ENCODE data around the gene LKAAEAR1. TPM values are rescaled to one million over a fixed set of nuclear protein-coding genes. Genes with fewer than 3 reads are reported as not detected.

Gene LKAAEAR1
- total and polyA plus RNA-seq, 2 of the 13 experiments (the other 11 are each of a cell fraction or from before 2014, with no cell fraction given), result not detected

DNA sequence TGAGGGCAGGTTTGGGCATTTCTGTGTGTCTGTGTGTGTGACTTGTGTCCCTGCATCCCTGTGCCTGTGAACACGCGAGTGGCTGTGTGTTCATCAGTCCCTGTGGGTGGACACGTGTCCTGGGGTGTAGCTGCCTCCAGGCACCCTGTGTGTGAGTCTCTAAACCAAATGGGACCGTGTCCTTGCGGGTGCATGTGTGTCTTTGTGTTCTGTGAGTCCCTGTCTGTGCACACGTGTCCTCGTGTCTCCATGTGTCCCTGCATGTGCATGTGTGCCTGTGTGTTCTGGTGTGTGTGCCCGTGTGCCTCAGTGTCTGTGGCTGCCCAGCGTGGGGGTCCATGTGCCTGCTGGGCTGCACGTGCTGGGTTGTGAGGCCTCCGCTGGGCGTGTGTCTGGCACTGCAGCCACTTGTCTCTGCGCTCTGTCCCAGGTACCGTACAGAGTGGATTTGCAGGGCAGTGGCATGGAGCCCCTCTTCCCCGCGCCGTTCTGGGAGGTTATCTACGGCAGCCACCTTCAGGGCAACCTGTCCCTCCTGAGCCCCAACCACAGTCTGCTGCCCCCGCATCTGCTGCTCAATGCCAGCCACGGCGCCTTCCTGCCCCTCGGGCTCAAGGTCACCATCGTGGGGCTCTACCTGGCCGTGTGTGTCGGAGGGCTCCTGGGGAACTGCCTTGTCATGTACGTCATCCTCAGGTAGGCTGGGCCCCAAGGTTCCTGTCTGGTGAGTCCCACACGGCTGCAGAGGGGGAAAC, 8.2 kb upstream of the LKAAEAR1 start:
- H3K4me2 ChIP-seq (ENCODE audit: low read depth, low read length), result 0 out of 2 replicates have a peak overlapping the region, but pooled peaks have one; percentile 1
- no TSS peak for BruUV-seq (replicated peaks)
- H2AFZ ChIP-seq (ENCODE audit: low read length), result no peak overlapping the region
- H3K36me3 ChIP-seq (replicated peaks in 1 of 2; ENCODE audit: control insufficient read depth in 1 of 2, insufficient read depth in 2 of 2, low read length in 2 of 2), result no peaks in the 10 kb centered on the region
- 8% methylated on average over 11 of the region's 27 CpGs for WGBS (ENCODE audit: low lambda C conversion rate)
- FAIRE-seq (no peak), ATAC-seq (peak; percentile 65), DNase-seq (ENCODE audit: low spot score) (no peak)
- H3K9me3 ChIP-seq (ENCODE audit: low read length), result no peaks in the 10 kb centered on the region
- H3K4me3 ChIP-seq (replicated peaks in 1 of 3; ENCODE audit: insufficient read depth in 1 of 3, low read depth in 2 of 3, low read length in 3 of 3), result no peak overlapping the region
- peaks cover 11% of the 10 kb centered on the region for H3K4me1 ChIP-seq (ENCODE audit: insufficient read depth, low read length)
- H3K27me3 ChIP-seq (ENCODE audit: control insufficient read depth in 1 of 2, insufficient read depth in 2 of 2, low read length in 2 of 2), result peaks cover 22 to 42% of the 10 kb centered on the region in 2 experiments; a peak in 4 of 5 replicates
- H3K27ac ChIP-seq (ENCODE audit: extremely low read length, insufficient read depth, low read length), result no peak overlapping the region
- intact Hi-C loops (cut with micrococcal nuclease; ENCODE audit: unreplicated experiment), result no loop called here
- POLR2A ChIA-PET, result interaction anchor here (1.0 to 1.2 kb wide), 3 partner anchors 9 to 30 kb away, joined by 3 read pairs; partner anchors contain the start of gene TCEA2
- in situ Hi-C loops (cut with HindIII; ENCODE audit: extremely low pct_ligation_motif_present, low pct_unique_long_range_greater_than_20kb), result no loop called here
- H4K20me1 ChIP-seq (ENCODE audit: insufficient read depth, low read length), result no peaks in the 10 kb centered on the region
- H3K79me2 ChIP-seq (ENCODE audit: insufficient read depth, low read length), result no peaks in the 10 kb centered on the region
- CTCF ChIA-PET (ENCODE audit: low intra/inter-chr PET ratio, low total read pairs), result no interaction called here
- no peak overlapping the region for H3K9ac ChIP-seq (ENCODE audit: insufficient read depth, low read depth, low read length)
- TF ChIP-seq, protein P1, sequence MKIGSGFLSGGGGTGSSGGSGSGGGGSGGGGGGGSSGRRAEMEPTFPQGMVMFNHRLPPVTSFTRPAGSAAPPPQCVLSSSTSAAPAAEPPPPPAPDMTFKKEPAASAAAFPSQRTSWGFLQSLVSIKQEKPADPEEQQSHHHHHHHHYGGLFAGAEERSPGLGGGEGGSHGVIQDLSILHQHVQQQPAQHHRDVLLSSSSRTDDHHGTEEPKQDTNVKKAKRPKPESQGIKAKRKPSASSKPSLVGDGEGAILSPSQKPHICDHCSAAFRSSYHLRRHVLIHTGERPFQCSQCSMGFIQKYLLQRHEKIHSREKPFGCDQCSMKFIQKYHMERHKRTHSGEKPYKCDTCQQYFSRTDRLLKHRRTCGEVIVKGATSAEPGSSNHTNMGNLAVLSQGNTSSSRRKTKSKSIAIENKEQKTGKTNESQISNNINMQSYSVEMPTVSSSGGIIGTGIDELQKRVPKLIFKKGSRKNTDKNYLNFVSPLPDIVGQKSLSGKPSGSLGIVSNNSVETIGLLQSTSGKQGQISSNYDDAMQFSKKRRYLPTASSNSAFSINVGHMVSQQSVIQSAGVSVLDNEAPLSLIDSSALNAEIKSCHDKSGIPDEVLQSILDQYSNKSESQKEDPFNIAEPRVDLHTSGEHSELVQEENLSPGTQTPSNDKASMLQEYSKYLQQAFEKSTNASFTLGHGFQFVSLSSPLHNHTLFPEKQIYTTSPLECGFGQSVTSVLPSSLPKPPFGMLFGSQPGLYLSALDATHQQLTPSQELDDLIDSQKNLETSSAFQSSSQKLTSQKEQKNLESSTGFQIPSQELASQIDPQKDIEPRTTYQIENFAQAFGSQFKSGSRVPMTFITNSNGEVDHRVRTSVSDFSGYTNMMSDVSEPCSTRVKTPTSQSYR (CRISPR knock-in tag; IDR thresholded peaks at IDR 0.05; ENCODE audit: borderline replicate concordance), result no peak
- TF ChIP-seq GPN1 (CRISPR knock-in tag; IDR thresholded peaks at IDR 0.05; ENCODE audit: borderline replicate concordance) (0 out of 2 replicates have a peak, but pooled peaks have one; percentile 65), KDM4B (CRISPR knock-in tag; IDR thresholded peaks at IDR 0.05) (no peak), ZNF782 (CRISPR knock-in tag; IDR thresholded peaks at IDR 0.05; ENCODE audit: borderline replicate concordance) (peak; percentile 39; the same call in 1 of the 2 replicates), DNMT1 (CRISPR knock-in tag; IDR thresholded peaks at IDR 0.05) (0 out of 2 replicates have a peak, but pooled peaks have one; percentile 28), MTA1 (CRISPR knock-in tag; IDR thresholded peaks at IDR 0.05; ENCODE audit: borderline replicate concordance) (0 out of 2 replicates have a peak, but pooled peaks have one; percentile 25), RORA (CRISPR knock-in tag; IDR thresholded peaks at IDR 0.05) (no peak), ZNF816 (CRISPR knock-in tag; IDR thresholded peaks at IDR 0.05; ENCODE audit: borderline replicate concordance) (no peak), SPEN (CRISPR knock-in tag; IDR thresholded peaks at IDR 0.05; ENCODE audit: low read depth) (no peak)
- TF ChIP-seq, protein P2, sequence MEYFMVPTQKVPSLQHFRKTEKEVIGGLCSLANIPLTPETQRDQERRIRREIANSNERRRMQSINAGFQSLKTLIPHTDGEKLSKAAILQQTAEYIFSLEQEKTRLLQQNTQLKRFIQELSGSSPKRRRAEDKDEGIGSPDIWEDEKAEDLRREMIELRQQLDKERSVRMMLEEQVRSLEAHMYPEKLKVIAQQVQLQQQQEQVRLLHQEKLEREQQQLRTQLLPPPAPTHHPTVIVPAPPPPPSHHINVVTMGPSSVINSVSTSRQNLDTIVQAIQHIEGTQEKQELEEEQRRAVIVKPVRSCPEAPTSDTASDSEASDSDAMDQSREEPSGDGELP (IDR thresholded peaks at IDR 0.05; ENCODE audit: borderline replicate concordance, low read depth), result no peak
- TF ChIP-seq, protein P3, sequence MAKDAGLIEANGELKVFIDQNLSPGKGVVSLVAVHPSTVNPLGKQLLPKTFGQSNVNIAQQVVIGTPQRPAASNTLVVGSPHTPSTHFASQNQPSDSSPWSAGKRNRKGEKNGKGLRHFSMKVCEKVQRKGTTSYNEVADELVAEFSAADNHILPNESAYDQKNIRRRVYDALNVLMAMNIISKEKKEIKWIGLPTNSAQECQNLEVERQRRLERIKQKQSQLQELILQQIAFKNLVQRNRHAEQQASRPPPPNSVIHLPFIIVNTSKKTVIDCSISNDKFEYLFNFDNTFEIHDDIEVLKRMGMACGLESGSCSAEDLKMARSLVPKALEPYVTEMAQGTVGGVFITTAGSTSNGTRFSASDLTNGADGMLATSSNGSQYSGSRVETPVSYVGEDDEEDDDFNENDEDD (CRISPR knock-in tag; IDR thresholded peaks at IDR 0.05; ENCODE audit: borderline replicate concordance), result no peak
- TF ChIP-seq, protein P4, sequence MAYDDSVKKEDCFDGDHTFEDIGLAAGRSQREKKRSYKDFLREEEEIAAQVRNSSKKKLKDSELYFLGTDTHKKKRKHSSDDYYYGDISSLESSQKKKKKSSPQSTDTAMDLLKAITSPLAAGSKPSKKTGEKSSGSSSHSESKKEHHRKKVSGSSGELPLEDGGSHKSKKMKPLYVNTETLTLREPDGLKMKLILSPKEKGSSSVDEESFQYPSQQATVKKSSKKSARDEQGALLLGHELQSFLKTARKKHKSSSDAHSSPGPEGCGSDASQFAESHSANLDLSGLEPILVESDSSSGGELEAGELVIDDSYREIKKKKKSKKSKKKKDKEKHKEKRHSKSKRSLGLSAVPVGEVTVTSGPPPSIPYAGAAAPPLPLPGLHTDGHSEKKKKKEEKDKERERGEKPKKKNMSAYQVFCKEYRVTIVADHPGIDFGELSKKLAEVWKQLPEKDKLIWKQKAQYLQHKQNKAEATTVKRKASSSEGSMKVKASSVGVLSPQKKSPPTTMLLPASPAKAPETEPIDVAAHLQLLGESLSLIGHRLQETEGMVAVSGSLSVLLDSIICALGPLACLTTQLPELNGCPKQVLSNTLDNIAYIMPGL (CRISPR knock-in tag; IDR thresholded peaks at IDR 0.05; ENCODE audit: borderline replicate concordance in 1 of 2, low read depth in 1 of 2), result no peak
- TF ChIP-seq, protein P5, sequence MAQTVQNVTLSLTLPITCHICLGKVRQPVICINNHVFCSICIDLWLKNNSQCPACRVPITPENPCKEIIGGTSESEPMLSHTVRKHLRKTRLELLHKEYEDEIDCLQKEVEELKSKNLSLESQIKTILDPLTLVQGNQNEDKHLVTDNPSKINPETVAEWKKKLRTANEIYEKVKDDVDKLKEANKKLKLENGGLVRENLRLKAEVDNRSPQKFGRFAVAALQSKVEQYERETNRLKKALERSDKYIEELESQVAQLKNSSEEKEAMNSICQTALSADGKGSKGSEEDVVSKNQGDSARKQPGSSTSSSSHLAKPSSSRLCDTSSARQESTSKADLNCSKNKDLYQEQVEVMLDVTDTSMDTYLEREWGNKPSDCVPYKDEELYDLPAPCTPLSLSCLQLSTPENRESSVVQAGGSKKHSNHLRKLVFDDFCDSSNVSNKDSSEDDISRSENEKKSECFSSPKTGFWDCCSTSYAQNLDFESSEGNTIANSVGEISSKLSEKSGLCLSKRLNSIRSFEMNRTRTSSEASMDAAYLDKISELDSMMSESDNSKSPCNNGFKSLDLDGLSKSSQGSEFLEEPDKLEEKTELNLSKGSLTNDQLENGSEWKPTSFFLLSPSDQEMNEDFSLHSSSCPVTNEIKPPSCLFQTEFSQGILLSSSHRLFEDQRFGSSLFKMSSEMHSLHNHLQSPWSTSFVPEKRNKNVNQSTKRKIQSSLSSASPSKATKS (CRISPR knock-in tag; IDR thresholded peaks at IDR 0.05), result no peak

Measured in HepG2 (cell line).